ENCODE data around the gene ZNF346.
"Not testable (repeated sequence)": the region's sequence is repeated elsewhere in the genome, so short reads cannot be mapped to it uniquely, and the experiment has no call there.

The ZNF346 gene

GRCh38 chr5:177022386-177023302, at the start of gene ZNF346:
TSS of gene ZNF346 (plus strand) at chr5:177022696. CDS start at chr5:177022739, 43 bp downstream.
- DNase-seq (ENCODE audit: low spot score) = peak; percentile 93

- DNase-seq (ENCODE audit: low spot score) = no peak
These were observed 42.8 kb upstream of the ZNF346 start for GRCh38 chr5:176979669-176980068.

GRCh38 chr5:176980818-176981217, 41.7 kb upstream of the ZNF346 start:
- no peak for DNase-seq (ENCODE audit: low spot score)

- not testable (repeated sequence) for DNase-seq (ENCODE audit: low spot score)
These were observed 39.4 kb upstream of the ZNF346 start for GRCh38 chr5:176983112-176983511.

GRCh38 chr5:176983593-176983992, 38.9 kb upstream of the ZNF346 start:
- not testable (repeated sequence) for DNase-seq (ENCODE audit: low spot score)

- DNase-seq (ENCODE audit: low spot score) = not testable (repeated sequence)
These were observed 38.3 kb upstream of the ZNF346 start for GRCh38 chr5:176984176-176984575.

GRCh38 chr5:176985516-176985915, 37.0 kb upstream of the ZNF346 start:
- DNase-seq (ENCODE audit: low spot score) = no peak

GRCh38 chr5:176986280-176986679, 36.2 kb upstream of the ZNF346 start:
- no peak for DNase-seq (ENCODE audit: low spot score)

- no peak for DNase-seq (ENCODE audit: low spot score)
These were observed 34.9 kb upstream of the ZNF346 start for GRCh38 chr5:176987583-176987982.

- not testable (repeated sequence) for DNase-seq (ENCODE audit: low spot score)
These were observed 29.4 kb upstream of the ZNF346 start for GRCh38 chr5:176993081-176993480.

- DNase-seq (ENCODE audit: low spot score) = peak; percentile 7
These were observed 27.9 kb upstream of the ZNF346 start for GRCh38 chr5:176994460-176995121.

- DNase-seq (ENCODE audit: low spot score) = no peak
These were observed 27.4 kb upstream of the ZNF346 start for GRCh38 chr5:176995122-176995490.

- no peak for DNase-seq (ENCODE audit: low spot score)
These were observed 26.4 kb upstream of the ZNF346 start for GRCh38 chr5:176995896-176996767.

- DNase-seq (ENCODE audit: low spot score) = no peak
These were observed 25.7 kb upstream of the ZNF346 start for GRCh38 chr5:176996780-176997179.

- DNase-seq (ENCODE audit: low spot score) = no peak
These were observed 23.7 kb upstream of the ZNF346 start for GRCh38 chr5:176998828-176999227.

GRCh38 chr5:176999526-176999925, 23.0 kb upstream of the ZNF346 start:
- DNase-seq (ENCODE audit: low spot score) = not testable (repeated sequence)

- no peak for DNase-seq (ENCODE audit: low spot score)
These were observed 18.8 kb upstream of the ZNF346 start for GRCh38 chr5:177003649-177004048.

GRCh38 chr5:177004961-177005360, 17.5 kb upstream of the ZNF346 start:
- DNase-seq (ENCODE audit: low spot score) = no peak

- DNase-seq (ENCODE audit: low spot score) = peak; percentile 83
These were observed 16.8 kb upstream of the ZNF346 start for GRCh38 chr5:177005619-177006264.

- peak; percentile 88 for DNase-seq (ENCODE audit: low spot score)
These were observed 16.1 kb upstream of the ZNF346 start, which contains the start of gene UIMC1 for GRCh38 chr5:177006265-177006972. TSS of gene UIMC1 (minus strand) at chr5:177006779. CDS start at chr5:176982615, 24,164 bp downstream.

- no peak for DNase-seq (ENCODE audit: low spot score)
These were observed 13.8 kb upstream of the ZNF346 start for GRCh38 chr5:177008716-177009115.

Data from Ammon's horn (tissue), 1 donor.